ENCODE data around the gene FECH. TPM values are rescaled to one million over a fixed set of nuclear protein-coding genes. Genes with fewer than 3 reads are reported as not detected.

The FECH gene
- total and polyA plus RNA-seq, 12 donors = 6.4 to 247 (median 46.8) TPM

GRCh38 chr18:57502624-57503023 is 83.9 kb downstream of the FECH start:
- 75 to 80% (median 77%) methylated on average over 9 of the region's 9 CpGs for WGBS, 4 donors
- intact Hi-C loops (cut with DNase I) = no loop called here
- H3K36me3 ChIP-seq (replicated peaks in 1 of 2) = no peaks in the 10 kb centered on the region
- no peak overlapping the region for H3K27ac ChIP-seq
- H3K4me1 ChIP-seq (replicated peaks in 1 of 2) = no peaks in the 10 kb centered on the region
- no peaks in the 10 kb centered on the region for H3K9me3 ChIP-seq (replicated peaks in 1 of 3)
- H3K4me3 ChIP-seq = no peak overlapping the region
- TF ChIP-seq CTCF (IDR thresholded peaks at IDR 0.05) = no peak
- TF ChIP-seq POLR2A (IDR thresholded peaks at IDR 0.05) = no peak
- DNase-seq = no peak
- no peaks in the 10 kb centered on the region for H3K27me3 ChIP-seq

GRCh38 chr18:57498682-57499256 is 87.7 kb downstream of the FECH start:
- intact Hi-C loops (cut with DNase I) = no loop called here
- TF ChIP-seq POLR2A (IDR thresholded peaks at IDR 0.05) = no peak
- TF ChIP-seq CTCF (IDR thresholded peaks at IDR 0.05) = no peak

More at GRCh38 chr18:57498682-57499256, 87.7 kb downstream of the FECH start:
- no peaks in the 10 kb centered on the region for H3K4me1 ChIP-seq (replicated peaks in 1 of 2)
- no peaks in the 10 kb centered on the region for H3K36me3 ChIP-seq (replicated peaks in 1 of 2)
- H3K27me3 ChIP-seq = no peaks in the 10 kb centered on the region
- WGBS, 4 donors = 48 to 80% (median 65%) methylated on average over 4 to 5 of the region's 5 CpGs
- DNase-seq = no peak
- no peak overlapping the region for H3K27ac ChIP-seq
- H3K4me3 ChIP-seq = no peak overlapping the region
- H3K9me3 ChIP-seq (replicated peaks in 1 of 3) = no peaks in the 10 kb centered on the region

Other genes with a start within 250 kb of the FECH start
- 1 to 10 TPM in 3 of 9 donors, under 1 TPM in 3, not detected in 3; 0.06 to 8.1 (median 1.5) TPM for gene ST8SIA3, start 234.1 kb downstream of the FECH start, total RNA-seq
- 10 to 100 TPM in 1 of 3 donors, 1 to 10 TPM in 2; 5.2 to 21.1 (median 8.1) TPM for gene ST8SIA3, start 234.1 kb downstream of the FECH start, polyA plus RNA-seq
- 1 to 10 TPM in 1 of 9 donors, under 1 TPM in 7, not detected in 1; 0.14 to 4.6 (median 0.27) TPM for gene ONECUT2, start 151.3 kb downstream of the FECH start, total RNA-seq
- gene ONECUT2, start 151.3 kb downstream of the FECH start, polyA plus RNA-seq = under 1 TPM; 0.07 to 0.59 (median 0.08) TPM
- gene NARS1, start 35.1 kb upstream of the FECH start, total RNA-seq = 100 to 1,000 TPM in 5 of 9 donors, 10 to 100 TPM in 4; 82.4 to 171 (median 101) TPM
- 100 to 1,000 TPM in 1 of 3 donors, 10 to 100 TPM in 2; 57.4 to 240 (median 72.2) TPM for gene NARS1, start 35.1 kb upstream of the FECH start, polyA plus RNA-seq
- gene ATP8B1, start 216.6 kb upstream of the FECH start, total RNA-seq = 10 to 100 TPM; 11.3 to 42.5 (median 15.5) TPM
- 10 to 100 TPM in 1 of 3 donors, 1 to 10 TPM in 2; 4.3 to 13.4 (median 4.7) TPM for gene ATP8B1, start 216.6 kb upstream of the FECH start, polyA plus RNA-seq